Upper lobe of right lung (tissue), 1 donor: ENCODE measurements around the gene SPATA17. TPM values are rescaled to one million over a fixed set of nuclear protein-coding genes. Genes with fewer than 3 reads are reported as not detected.

Experiments
- ATAC-seq: fragments of 200-7000 bp; cut with Tn5 transposase; one replicate; pipeline ENCODE4 v1.9.1; 2020; ENCODE audit warnings: mild to moderate bottlenecking, moderate library complexity
- DNase-seq: peaks from one replicate; pipeline ENCODE4 v3.0.0-alpha.2; 2020
- H3K27ac ChIP-seq: fragments of 200-600 bp; one replicate; pipeline ENCODE4 v1.8.0; 2022
- H3K27me3 ChIP-seq: fragments of 200-600 bp; one replicate; pipeline ENCODE4 v1.8.0; 2022; ENCODE audit warnings: mild to moderate bottlenecking
- H3K36me3 ChIP-seq: fragments of 200-600 bp; one replicate; pipeline ENCODE4 v1.8.0; 2022
- H3K4me1 ChIP-seq: fragments of 200-600 bp; one replicate; pipeline ENCODE4 v1.8.0; 2022
- H3K4me3 ChIP-seq: fragments of 200-600 bp; one replicate; pipeline ENCODE4 v1.8.0; 2022; ENCODE audit warnings: mild to moderate bottlenecking
- H3K9me3 ChIP-seq: fragments of 200-600 bp; one replicate; pipeline ENCODE4 v1.8.0; 2022
- CTCF ChIP-seq: fragments of 200-600 bp; IDR thresholded peaks from one replicate; pipeline ENCODE4 v1.8.0; 2022; ENCODE audit warnings: antibody characterized with exemption
- intact Hi-C: fragments of 100-400 bp; cut with DNase I; formaldehyde crosslinking; loops from one replicate; pipeline ENCODE4 v1.11.0; 2022
- total RNA-seq: library from RNA; stranded (reverse); fragmentation: NEBNext Ultra II Directional; extraction: Animal tissue kit (Norgen Biotek cat#: 25700); gene quantifications from one replicate; pipeline ENCODE4 v1.2.1, GENCODE V29; 2021
- donor health status: DM: no; HTN: yes; CAD: no; lungs with severe emphysema.

Gene SPATA17
- total RNA-seq, 1 donor from 2014 or later = 0.26 TPM

GRCh38 chr1:217837691-217838090 lies 206.5 kb downstream of the SPATA17 start:
- no peak for TF ChIP-seq CTCF
- no peak for DNase-seq
- Histone ChIP-seq H3K9me3 (no peaks in the 10 kb centered on the region), H3K4me3 (no peak overlapping the region), H3K27ac (no peak overlapping the region), H3K27me3 (no peaks in the 10 kb centered on the region), H3K4me1 (no peaks in the 10 kb centered on the region), H3K36me3 (no peaks in the 10 kb centered on the region)
- intact Hi-C loops = no loop called here
- ATAC-seq = no peak

GRCh38 chr1:217839161-217839560 lies 208.0 kb downstream of the SPATA17 start:
- no peak overlapping the region for H3K27ac ChIP-seq
- TF ChIP-seq CTCF = no peak
- DNase-seq (no peak), ATAC-seq (no peak)
- no peaks in the 10 kb centered on the region for H3K27me3 ChIP-seq
- no peak overlapping the region for H3K4me3 ChIP-seq
- no peaks in the 10 kb centered on the region for H3K9me3 ChIP-seq
- H3K4me1 ChIP-seq = no peaks in the 10 kb centered on the region
- intact Hi-C loops = no loop called here
- H3K36me3 ChIP-seq = no peaks in the 10 kb centered on the region

GRCh38 chr1:217846733-217847132 lies 215.6 kb downstream of the SPATA17 start:
- Histone ChIP-seq H3K9me3 (no peaks in the 10 kb centered on the region), H3K27me3 (no peaks in the 10 kb centered on the region), H3K27ac (no peak overlapping the region), H3K4me3 (no peak overlapping the region), H3K36me3 (no peaks in the 10 kb centered on the region), H3K4me1 (no peaks in the 10 kb centered on the region)
- DNase-seq = no peak
- TF ChIP-seq CTCF = no peak
- intact Hi-C loops = no loop called here
- no peak for ATAC-seq

- Histone ChIP-seq H3K9me3 (no peaks in the 10 kb centered on the region), H3K27me3 (no peaks in the 10 kb centered on the region), H3K27ac (no peak overlapping the region), H3K4me3 (no peak overlapping the region), H3K36me3 (no peaks in the 10 kb centered on the region), H3K4me1 (no peaks in the 10 kb centered on the region)
- ATAC-seq (no peak), DNase-seq (no peak)
- intact Hi-C loops = no loop called here
- TF ChIP-seq CTCF = no peak
These were observed 216.5 kb downstream of the SPATA17 start for GRCh38 chr1:217847643-217848042.

- intact Hi-C loops = no loop called here
- H3K27ac ChIP-seq = no peak overlapping the region
- H3K4me1 ChIP-seq = no peaks in the 10 kb centered on the region
- no peaks in the 10 kb centered on the region for H3K36me3 ChIP-seq
- H3K9me3 ChIP-seq = no peaks in the 10 kb centered on the region
- ATAC-seq (no peak), DNase-seq (no peak)
- H3K27me3 ChIP-seq = no peaks in the 10 kb centered on the region
- no peak overlapping the region for H3K4me3 ChIP-seq
- TF ChIP-seq CTCF = no peak
These were observed 225.3 kb downstream of the SPATA17 start for GRCh38 chr1:217856342-217857034.

GRCh38 chr1:217857061-217857460 lies 225.9 kb downstream of the SPATA17 start:
- Histone ChIP-seq H3K36me3 (no peaks in the 10 kb centered on the region), H3K4me1 (no peaks in the 10 kb centered on the region), H3K4me3 (no peak overlapping the region), H3K27ac (no peak overlapping the region), H3K9me3 (no peaks in the 10 kb centered on the region), H3K27me3 (no peaks in the 10 kb centered on the region)
- intact Hi-C loops = no loop called here
- ATAC-seq (no peak), DNase-seq (no peak)
- no peak for TF ChIP-seq CTCF
